Spleen (tissue), 13 donors: Measurements from ENCODE around the gene ARHGEF2. TPM values are rescaled to one million over a fixed set of nuclear protein-coding genes. Genes with fewer than 3 reads are reported as not detected.

Source experiments
- DNase-seq: peaks from one replicate; pipeline ENCODE4 v3.0.0-alpha.2; 2020
- H3K27ac ChIP-seq, 8 donors: fragments of 200-600 bp; sonication (generic) in 7 of 8; 1 replicate in 4 of 8; 2 replicates in 4 of 8; pipeline versions ENCODE4 v1.5.0 to v1.8.0; 2016 to 2021; ENCODE audit warnings: inconsistent platforms in 4 of 8, mild to moderate bottlenecking in 4 of 8, moderate library complexity in 1 of 8
- H3K27me3 ChIP-seq, 7 donors: fragments of 200-600 bp; sonication (generic) in 6 of 7; replicated peaks in 1 of 7; 1 replicate in 4 of 7; 2 replicates in 3 of 7; pipeline versions ENCODE4 v1.5.0 to v1.8.0; 2016 to 2021; ENCODE audit warnings: inconsistent platforms in 3 of 7, mild to moderate bottlenecking in 1 of 7
- H3K36me3 ChIP-seq, 6 donors: fragments of 200-600 bp; sonication (generic) in 5 of 6; 1 replicate in 4 of 6; 2 replicates in 2 of 6; pipeline versions ENCODE4 v1.5.0 to v1.8.0; 2016 to 2021; ENCODE audit warnings: inconsistent platforms in 2 of 6
- H3K4me1 ChIP-seq, 6 donors: fragments of 200-600 bp; sonication (generic) in 5 of 6; 1 replicate in 3 of 6; 2 replicates in 3 of 6; pipeline versions ENCODE4 v1.5.0 to v1.8.0; 2016 to 2021; ENCODE audit warnings: inconsistent platforms in 3 of 6
- H3K4me3 ChIP-seq, 8 donors: fragments of 200-600 bp; sonication (generic) in 7 of 8; 1 replicate in 4 of 8; 2 replicates in 4 of 8; pipeline versions ENCODE4 v1.5.0 to v1.8.0; 2016 to 2021; ENCODE audit warnings: inconsistent platforms in 4 of 8, mild to moderate bottlenecking in 4 of 8, moderate library complexity in 2 of 8
- H3K9me3 ChIP-seq, 8 donors: fragments of 200-600 bp; sonication (generic) in 7 of 8; 1 replicate in 4 of 8; 2 replicates in 4 of 8; pipeline versions ENCODE4 v1.5.0 to v1.8.0; 2016 to 2021; ENCODE audit warnings: inconsistent platforms in 4 of 8
- CTCF ChIP-seq, 11 experiments: fragments of 200-600 bp in 7 of 11; fragments of 450-650 bp in 4 of 11; sonication (generic) in 4 of 11; IDR thresholded peaks in 8 of 11; conservative IDR thresholded peaks in 3 of 11; 1 replicate in 7 of 11; 2 replicates in 4 of 11; pipeline versions ENCODE4 v1.4.0 to v1.8.0; 2016 to 2021; ENCODE audit warnings: antibody characterized with exemption in 11 of 11, inconsistent platforms in 4 of 11, mild to moderate bottlenecking in 1 of 11
- POLR2A ChIP-seq, 3 donors: fragments of 450-650 bp; IDR thresholded peaks; one replicate each; pipeline ENCODE4 v1.5.1; 2017; ENCODE audit warnings: antibody characterized with exemption in 3 of 3, mild to moderate bottlenecking in 1 of 3
- POLR2AphosphoS5 ChIP-seq, 3 donors: sonication (generic); formaldehyde crosslinking; IDR thresholded peaks; one replicate each; pipeline ENCODE4 v1.5.1; 2017; ENCODE audit warnings: antibody characterized with exemption in 3 of 3
- WGBS, 5 donors: extraction: QIAGEN DNeasy Blood & Tissue Kit in 3 of 5; methylation state at CpG; one replicate each; pipeline versions ENCODE4 v1.1.5 to v1.1.7; 2013 to 2018; 5-methylcytosine and 5-hydroxymethylcytosine counted together
- intact Hi-C: fragments of 100-400 bp; cut with DNase I; formaldehyde crosslinking; loops from one replicate; pipeline ENCODE4 v1.15.0; 2023; ENCODE audit warnings: low total_unique reads
- long read RNA-seq, 2 donors: transcript quantifications; one replicate each; lab custom pipeline, GENCODE V29; 2026
- polyA plus RNA-seq, 3 donors: library from polyadenylated mRNA; stranded (reverse); fragments of 200-250 nt; gene quantifications; one replicate each; pipeline ENCODE4 v1.2.1, GENCODE V29; 2013
- total RNA-seq, 7 donors: library from RNA; depleted of rRNA in 3 of 7; stranded (reverse); fragments of >200 nt in 3 of 7; fragmentation: NEBNext Ultra II Directional in 4 of 7; extraction: Animal tissue kit (Norgen Biotek cat#: 25700) in 4 of 7; gene quantifications; one replicate each; pipeline versions ENCODE4 v1.1.0 to v1.2.1, GENCODE V29; 2016 to 2021
- donor health status: healthy with polysubstance abuse.
- donor health status: DM: no; HTN: no; CAD: no; lungs with moderate emphysema.
- donor health status: DM: no; HTN: no; CAD: no.
- donor health status: Bipolar disorder and iron deficiency.
- donor health status: healthy.
- donor health status: DM: no; HTN: no; CAD: no.
- donor health status: DM: yes; HTN: yes; CAD: no.

ARHGEF2 gene
- total RNA-seq (100 to 1,000 TPM; 129 to 228 (median 192) TPM), polyA plus RNA-seq (10 to 100 TPM; 45.1 to 83.0 (median 63.4) TPM)
- long read RNA-seq, donor 1, full-length matches to known transcripts = 2 of 24 reads
- long read RNA-seq, donor 1, partial matches to known transcripts = 22 of 24 reads
- long read RNA-seq, donor 1, other reads (novel, unspliced or antisense) = 0 of 24 reads
- long read RNA-seq, donor 2, partial matches to known transcripts = 11 of 11 reads
- long read RNA-seq, donor 2, other reads (novel, unspliced or antisense) = 0 of 11 reads

GRCh38 chr1:155978325-155978972, at the start of gene ARHGEF2:
Gene ARHGEF2, minus strand, starts transcription at chr1:155978547. Its CDS starts 120 bp downstream, at chr1:155978427.
- peak; percentile 94 to 96 (median 95) for TF ChIP-seq POLR2AphosphoS5 (IDR thresholded peaks at IDR 0.05)
- peak in 2 of 3 donors; percentile 49 to 68 for TF ChIP-seq POLR2A (IDR thresholded peaks at IDR 0.05)
- peak in 4 of 11 experiments; percentile 12 to 37 (median 26) for TF ChIP-seq CTCF (IDR thresholded peaks at IDR 0.05 in 8 of 11, conservative IDR thresholded peaks at IDR 0.05 in 3 of 11)
- intact Hi-C loops = no loop called here
- Histone ChIP-seq H3K27ac (peak within 1 kb of the TSS; percentile 95 to 99 (median 98)), H3K36me3 (peaks cover 0 to 30% (median 0%) of the 10 kb centered on the region in 6 donors), H3K9me3 (no peaks in the 10 kb centered on the region), H3K4me1 (peaks cover 59 to 92% (median 81%) of the 10 kb centered on the region in 6 donors), H3K27me3 (no peaks in the 10 kb centered on the region), H3K4me3 (peak within 1 kb of the TSS; percentile 75 to 98 (median 90))
- peak; percentile 98 for DNase-seq
- WGBS, 5 donors = 0 to 1% (median 0%) methylated on average over 18 to 51 of the region's 52 CpGs

- H3K4me3 ChIP-seq = no peak overlapping the region
- no peaks in the 10 kb centered on the region for H3K9me3 ChIP-seq
- H3K4me1 ChIP-seq = peaks cover 0 to 6% (median 0%) of the 10 kb centered on the region in 6 donors
- H3K27ac ChIP-seq = no peak overlapping the region
- DNase-seq = no peak
- intact Hi-C loops = no loop called here
- H3K36me3 ChIP-seq = no peaks in the 10 kb centered on the region
- no peaks in the 10 kb centered on the region for H3K27me3 ChIP-seq
- WGBS, 5 donors = 86 to 90% (median 88%) methylated on average over 4 of the region's 4 CpGs
- TF ChIP-seq POLR2AphosphoS5 (IDR thresholded peaks at IDR 0.05) (no peak), CTCF (IDR thresholded peaks at IDR 0.05 in 8 of 11, conservative IDR thresholded peaks at IDR 0.05 in 3 of 11) (no peak), POLR2A (IDR thresholded peaks at IDR 0.05) (no peak)
Measured at GRCh38 chr1:156026588-156026987, 48.2 kb upstream of the ARHGEF2 start.

- intact Hi-C loops = no loop called here
- Histone ChIP-seq H3K4me1 (peaks cover 0 to 13% (median 4%) of the 10 kb centered on the region in 6 donors), H3K27ac (no peak overlapping the region), H3K36me3 (no peaks in the 10 kb centered on the region), H3K9me3 (no peaks in the 10 kb centered on the region), H3K4me3 (no peak overlapping the region), H3K27me3 (no peaks in the 10 kb centered on the region)
- DNase-seq = no peak
- TF ChIP-seq CTCF (IDR thresholded peaks at IDR 0.05 in 8 of 11, conservative IDR thresholded peaks at IDR 0.05 in 3 of 11) = peak in 7 of 11 experiments; percentile 8 to 43 (median 20)
- no peak for TF ChIP-seq POLR2AphosphoS5 (IDR thresholded peaks at IDR 0.05)
- WGBS, 5 donors = 13 to 29% (median 16%) methylated on average over 4 to 9 of the region's 9 CpGs
Measured at GRCh38 chr1:156025876-156026275, 47.5 kb upstream of the ARHGEF2 start.

GRCh38 chr1:156024801-156025200, 46.5 kb upstream of the ARHGEF2 start:
- WGBS, 5 donors = 84 to 91% (median 85%) methylated on average over 5 of the region's 5 CpGs
- TF ChIP-seq CTCF (IDR thresholded peaks at IDR 0.05 in 8 of 11, conservative IDR thresholded peaks at IDR 0.05 in 3 of 11) = no peak
- TF ChIP-seq POLR2AphosphoS5 (IDR thresholded peaks at IDR 0.05) = no peak
- TF ChIP-seq POLR2A (IDR thresholded peaks at IDR 0.05) = no peak
- no peak for DNase-seq

More at GRCh38 chr1:156024801-156025200, 46.5 kb upstream of the ARHGEF2 start:
- Histone ChIP-seq H3K4me3 (no peak overlapping the region), H3K27ac (no peak overlapping the region), H3K4me1 (peaks cover 2 to 21% (median 12%) of the 10 kb centered on the region in 6 donors), H3K9me3 (no peaks in the 10 kb centered on the region), H3K36me3 (peaks cover 0 to under 1% (median 0%) of the 10 kb centered on the region in 6 donors), H3K27me3 (no peaks in the 10 kb centered on the region)
- intact Hi-C loops = no loop called here
